Embryonic facial prominence (tissue), 1 donor: Measurements from ENCODE around the gene ITGA8.

Experiments
- DNase-seq: peaks from one replicate; pipeline ENCODE4 v3.0.0-alpha.2; 2016; ENCODE audit errors: extremely low spot score

ITGA8 gene

DNA sequence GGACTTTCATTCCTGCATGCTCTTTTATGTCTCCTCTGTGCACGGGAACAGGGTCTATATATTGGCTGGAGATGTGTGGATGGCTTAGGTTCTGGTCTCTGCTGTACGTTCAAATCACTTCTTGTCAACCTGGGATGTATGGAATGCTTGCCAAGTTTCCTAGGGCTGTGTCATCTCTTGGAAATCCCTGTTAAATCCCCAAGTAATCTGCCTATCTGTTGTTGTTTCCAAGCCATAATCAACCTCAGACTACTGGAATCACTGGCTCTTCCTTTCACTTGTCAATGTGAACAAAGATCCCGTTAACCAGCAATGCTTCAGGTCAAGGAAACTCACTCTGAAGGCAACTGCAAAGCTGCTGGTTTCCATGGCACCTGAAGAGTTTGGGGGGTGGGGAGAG, 255.3 kb downstream of the ITGA8 start:
- no peak for DNase-seq
